Liver (tissue), 9 donors: ENCODE data around the gene GSE1. TPM values are rescaled to one million over a fixed set of nuclear protein-coding genes. Genes with fewer than 3 reads are reported as not detected.

Source experiments
- DNase-seq: peaks from one replicate; pipeline ENCODE4 v3.0.0-alpha.2; 2017; ENCODE audit warnings: low spot score
- H3K27ac ChIP-seq, 2 donors: one replicate each; pipeline ENCODE4 v1.7.0; 2013; ENCODE audit warnings: inconsistent platforms in 2 of 2, low read length in 2 of 2, control low read depth in 1 of 2, low read depth in 1 of 2, mild to moderate bottlenecking in 1 of 2
- H3K27me3 ChIP-seq, 4 donors: one replicate each; pipeline versions ENCODE4 v1.6.1 to v1.7.0; 2013; ENCODE audit warnings: low read length in 3 of 4, inconsistent platforms in 1 of 4, mild to moderate bottlenecking in 1 of 4, moderate library complexity in 1 of 4; ENCODE audit not compliant: control insufficient read depth in 4 of 4, insufficient read depth in 4 of 4
- H3K36me3 ChIP-seq, 4 donors: one replicate each; pipeline versions ENCODE4 v1.6.1 to v1.7.0; 2013; ENCODE audit warnings: low read length in 3 of 4, mild to moderate bottlenecking in 3 of 4, low read depth in 1 of 4, moderate library complexity in 1 of 4; ENCODE audit not compliant: control insufficient read depth in 4 of 4, insufficient read depth in 3 of 4
- H3K4me1 ChIP-seq, 4 donors: one replicate each; pipeline versions ENCODE4 v1.6.1 to v1.7.0; 2013; ENCODE audit warnings: low read length in 3 of 4, mild to moderate bottlenecking in 3 of 4, moderate library complexity in 1 of 4; ENCODE audit not compliant: control insufficient read depth in 4 of 4, insufficient read depth in 4 of 4
- H3K4me3 ChIP-seq, 3 donors: one replicate each; pipeline versions ENCODE4 v1.6.1 to v1.7.0; 2013; ENCODE audit warnings: low read length in 3 of 3, control low read depth in 1 of 3, low read depth in 1 of 3, mild to moderate bottlenecking in 1 of 3
- H3K9ac ChIP-seq, 2 donors: one replicate each; pipeline ENCODE4 v1.7.0; 2013; ENCODE audit warnings: low read length in 2 of 2, mild to moderate bottlenecking in 2 of 2, moderate library complexity in 2 of 2, control low read depth in 1 of 2, low read depth in 1 of 2
- H3K9me3 ChIP-seq, 4 donors: one replicate each; pipeline versions ENCODE4 v1.6.1 to v1.7.0; 2013; ENCODE audit warnings: low read length in 3 of 4; ENCODE audit not compliant: control insufficient read depth in 4 of 4
- FOXA1 ChIP-seq: IDR thresholded peaks from 2 replicates; pipeline ENCODE4 v1.6.1; 2016; ENCODE audit warnings: antibody characterized with exemption
- FOXA2 ChIP-seq: IDR thresholded peaks from 2 replicates; pipeline ENCODE4 v1.6.1; 2016; ENCODE audit warnings: antibody characterized with exemption
- GABPA ChIP-seq, 2 donors: IDR thresholded peaks in 1 of 2; conservative IDR thresholded peaks in 1 of 2; 2 replicates each; pipeline ENCODE4 v1.6.1; 2016; ENCODE audit warnings: antibody characterized with exemption in 2 of 2, mild to moderate bottlenecking in 1 of 2, moderate library complexity in 1 of 2
- HNF4A ChIP-seq, 2 donors: conservative IDR thresholded peaks; 2 replicates each; pipeline ENCODE4 v1.6.1; 2016; ENCODE audit warnings: antibody characterized with exemption in 2 of 2, mild to moderate bottlenecking in 2 of 2
- HNF4G ChIP-seq: IDR thresholded peaks from 2 replicates; pipeline ENCODE4 v1.6.1; 2016; ENCODE audit warnings: antibody characterized with exemption
- JUND ChIP-seq, 2 donors: IDR thresholded peaks; 2 replicates each; pipeline ENCODE4 v1.6.1; 2016; ENCODE audit warnings: antibody characterized with exemption in 2 of 2
- MAX ChIP-seq: IDR thresholded peaks from 2 replicates; pipeline ENCODE4 v1.6.1; 2016; ENCODE audit warnings: antibody characterized with exemption
- NR2F2 ChIP-seq: IDR thresholded peaks from 2 replicates; pipeline ENCODE4 v1.6.1; 2016; ENCODE audit warnings: antibody characterized with exemption
- RAD21 ChIP-seq, 2 donors: IDR thresholded peaks; 2 replicates each; pipeline ENCODE4 v1.6.1; 2016; ENCODE audit warnings: antibody characterized with exemption in 2 of 2, mild to moderate bottlenecking in 2 of 2
- RXRA ChIP-seq, 2 donors: IDR thresholded peaks; 2 replicates each; pipeline ENCODE4 v1.6.1; 2017 to 2018; ENCODE audit warnings: antibody characterized with exemption in 2 of 2, mild to moderate bottlenecking in 1 of 2
- SP1 ChIP-seq: IDR thresholded peaks from 2 replicates; pipeline ENCODE4 v1.6.1; 2018; ENCODE audit warnings: antibody characterized with exemption, mild to moderate bottlenecking
- TAF1 ChIP-seq: conservative IDR thresholded peaks from 2 replicates; pipeline ENCODE4 v1.6.1; 2016; ENCODE audit warnings: antibody characterized with exemption, mild to moderate bottlenecking
- YY1 ChIP-seq: IDR thresholded peaks from 2 replicates; pipeline ENCODE4 v1.6.1; 2016; ENCODE audit warnings: antibody characterized with exemption, mild to moderate bottlenecking
- ZBTB33 ChIP-seq: IDR thresholded peaks from 2 replicates; pipeline ENCODE4 v1.6.1; 2016; ENCODE audit warnings: antibody characterized with exemption
- WGBS: extraction: QIAGEN DNeasy Blood & Tissue Kit; methylation state at CpG from one replicate; pipeline ENCODE4 v1.1.7; 2013; 5-methylcytosine and 5-hydroxymethylcytosine counted together
- polyA plus RNA-seq, 2 donors: library from polyadenylated mRNA; stranded (reverse) in 1 of 2; unstranded in 1 of 2; fragments of 200-250 nt in 1 of 2; fragments of >200 nt in 1 of 2; fragmentation: Nextera tagmentation in 1 of 2; extraction: Ambion mirVana in 1 of 2; gene quantifications; one replicate each; pipeline versions ENCODE4 v1.2.1 to v1.2.3, GENCODE V29; 2013 to 2015
- total RNA-seq, 2 donors: library from RNA; depleted of rRNA; stranded (reverse); fragments of >200 nt; gene quantifications; one replicate each; pipeline ENCODE4 v1.2.3, GENCODE V29; 2014
- TF ChIP-seq, protein P1 (sequence below): fragments of 150-350 bp; IDR thresholded peaks from 2 replicates; pipeline ENCODE4 v1.5.1; 2017; ENCODE audit warnings: improper control_type of control experiment, low read depth, low read length; ENCODE audit not compliant: missing input control
- donor health status: healthy.
- donor health status: healthy.
- donor health status: healthy.
- donor health status: healthy.
- donor health status: healthy.

Gene GSE1
- total and polyA plus RNA-seq, 4 donors, result 9.9 to 37.7 (median 25.2) TPM

- Histone ChIP-seq H3K4me1 (peaks cover 12 to 28% (median 20%) of the 10 kb centered on the region in 4 donors), H3K9me3 (no peaks in the 10 kb centered on the region), H3K4me3 (no peak overlapping the region), H3K27ac (no peak overlapping the region), H3K9ac (no peak overlapping the region), H3K36me3 (no peaks in the 10 kb centered on the region), H3K27me3 (no peaks in the 10 kb centered on the region)
- WGBS, result 94% methylated on average over 7 of the region's 7 CpGs
- no peak for DNase-seq
- TF ChIP-seq FOXA2, result no peak
- no peak for TF ChIP-seq FOXA1
- TF ChIP-seq HNF4A (conservative IDR thresholded peaks at IDR 0.05), result no peak
- no peak for TF ChIP-seq RAD21 (IDR thresholded peaks at IDR 0.05)
- TF ChIP-seq HNF4G, result no peak
- no peak for TF ChIP-seq JUND (IDR thresholded peaks at IDR 0.05)
Measured at GRCh38 chr16:85580684-85581083, 32.4 kb upstream of the GSE1 start.

DNA sequence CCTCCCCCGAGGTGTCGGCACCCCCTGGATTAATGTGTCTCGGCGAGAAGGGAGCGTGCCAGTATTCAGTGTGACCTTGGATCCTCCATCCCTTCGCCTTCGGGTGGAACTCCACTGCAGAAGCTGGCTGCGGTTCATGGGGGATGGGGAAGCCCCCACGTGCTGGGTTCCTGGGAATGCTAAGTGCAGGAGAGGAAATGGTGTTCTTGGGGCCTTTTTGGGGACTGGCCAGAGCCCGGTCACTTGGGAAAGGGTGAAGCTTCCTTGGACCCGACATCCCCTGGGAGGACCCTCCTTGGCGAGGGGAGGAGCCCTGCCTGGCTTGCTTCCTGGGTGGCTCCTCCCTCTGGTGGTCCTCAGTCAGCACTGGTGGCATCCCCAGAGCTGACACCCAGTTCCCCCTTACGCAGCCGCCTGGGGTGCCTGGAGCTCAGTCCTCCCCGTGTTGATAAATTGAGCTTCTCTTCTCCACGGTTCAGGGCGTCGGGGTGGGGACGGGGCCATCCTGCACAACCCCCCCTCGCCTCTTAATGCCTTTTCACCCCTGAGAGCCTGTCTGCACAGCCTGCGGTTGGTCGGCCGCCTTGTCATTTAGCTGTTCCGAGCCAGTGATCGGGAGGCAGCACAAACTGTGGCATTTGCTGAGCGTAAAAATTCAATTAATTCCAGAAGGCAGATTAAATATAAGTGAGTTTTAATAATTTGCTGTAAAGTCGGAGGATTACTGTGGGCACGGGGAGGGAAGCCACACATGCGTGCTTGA, 30.7 kb upstream of the GSE1 start:
- WGBS, result 82% methylated on average over 29 of the region's 29 CpGs
- TF ChIP-seq TAF1 (no peak), ZBTB33 (no peak)
- Histone ChIP-seq H3K27ac (no peak overlapping the region), H3K9ac (no peak overlapping the region), H3K27me3 (no peaks in the 10 kb centered on the region), H3K36me3 (no peaks in the 10 kb centered on the region), H3K4me1 (peaks cover under 1 to 14% (median 9%) of the 10 kb centered on the region in 4 donors), H3K4me3 (no peak overlapping the region), H3K9me3 (no peaks in the 10 kb centered on the region)
- no peak for DNase-seq

DNA sequence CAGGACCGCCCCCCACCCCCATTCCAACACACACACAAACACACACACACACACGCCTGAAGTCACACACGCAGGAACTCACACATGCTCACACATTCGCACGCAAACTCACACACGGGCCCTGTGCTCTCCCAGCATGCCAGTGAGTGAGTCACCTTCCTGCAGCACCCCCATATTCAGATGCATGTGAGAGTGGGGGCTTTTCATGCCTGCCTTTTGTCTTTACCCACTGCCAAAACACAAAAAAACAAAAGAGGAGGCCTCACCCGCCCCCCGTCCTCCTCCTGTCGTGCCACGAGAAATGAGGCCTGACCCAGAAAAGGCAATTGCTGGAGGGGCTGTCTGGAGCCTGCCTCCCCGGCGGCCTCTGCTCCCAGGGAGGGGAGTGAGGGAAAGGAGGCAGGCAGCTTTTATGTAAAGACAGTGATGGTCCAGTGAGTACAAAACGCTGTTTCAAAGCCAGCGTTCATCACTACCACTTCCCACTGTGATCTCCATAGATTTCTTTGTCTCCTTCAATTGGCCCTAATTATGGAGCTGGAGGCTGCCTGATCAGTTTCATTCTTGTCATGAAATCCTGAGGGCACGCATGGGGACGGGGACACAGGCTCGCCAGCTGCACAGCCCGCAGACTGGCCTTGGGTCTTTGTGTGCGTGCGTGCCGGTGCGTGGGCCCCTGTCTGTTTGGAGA, 29.5 kb upstream of the GSE1 start:
- no peak for TF ChIP-seq RXRA (IDR thresholded peaks at IDR 0.05)
- TF ChIP-seq FOXA1, result no peak
- no peak for TF ChIP-seq YY1
- no peak for TF ChIP-seq SP1
- TF ChIP-seq, protein P1, sequence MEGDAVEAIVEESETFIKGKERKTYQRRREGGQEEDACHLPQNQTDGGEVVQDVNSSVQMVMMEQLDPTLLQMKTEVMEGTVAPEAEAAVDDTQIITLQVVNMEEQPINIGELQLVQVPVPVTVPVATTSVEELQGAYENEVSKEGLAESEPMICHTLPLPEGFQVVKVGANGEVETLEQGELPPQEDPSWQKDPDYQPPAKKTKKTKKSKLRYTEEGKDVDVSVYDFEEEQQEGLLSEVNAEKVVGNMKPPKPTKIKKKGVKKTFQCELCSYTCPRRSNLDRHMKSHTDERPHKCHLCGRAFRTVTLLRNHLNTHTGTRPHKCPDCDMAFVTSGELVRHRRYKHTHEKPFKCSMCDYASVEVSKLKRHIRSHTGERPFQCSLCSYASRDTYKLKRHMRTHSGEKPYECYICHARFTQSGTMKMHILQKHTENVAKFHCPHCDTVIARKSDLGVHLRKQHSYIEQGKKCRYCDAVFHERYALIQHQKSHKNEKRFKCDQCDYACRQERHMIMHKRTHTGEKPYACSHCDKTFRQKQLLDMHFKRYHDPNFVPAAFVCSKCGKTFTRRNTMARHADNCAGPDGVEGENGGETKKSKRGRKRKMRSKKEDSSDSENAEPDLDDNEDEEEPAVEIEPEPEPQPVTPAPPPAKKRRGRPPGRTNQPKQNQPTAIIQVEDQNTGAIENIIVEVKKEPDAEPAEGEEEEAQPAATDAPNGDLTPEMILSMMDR, result no peak
- TF ChIP-seq GABPA (IDR thresholded peaks at IDR 0.05 in 1 of 2, conservative IDR thresholded peaks at IDR 0.05 in 1 of 2), result no peak
- TF ChIP-seq RAD21 (IDR thresholded peaks at IDR 0.05), result no peak
- no peak for TF ChIP-seq HNF4A (conservative IDR thresholded peaks at IDR 0.05)
- TF ChIP-seq TAF1, result no peak
- TF ChIP-seq HNF4G, result no peak
- no peak for TF ChIP-seq FOXA2
- no peak for TF ChIP-seq NR2F2
- TF ChIP-seq JUND (IDR thresholded peaks at IDR 0.05), result no peak
- no peak for TF ChIP-seq MAX
- no peak overlapping the region for H3K9ac ChIP-seq
- H3K4me3 ChIP-seq, result no peak overlapping the region
- 90% methylated on average over 22 of the region's 22 CpGs for WGBS
- H3K27me3 ChIP-seq, result no peaks in the 10 kb centered on the region
- no peak for DNase-seq
- no peaks in the 10 kb centered on the region for H3K9me3 ChIP-seq
- H3K4me1 ChIP-seq, result peaks cover 0 to 12% (median 6%) of the 10 kb centered on the region in 4 donors
- no peak overlapping the region for H3K27ac ChIP-seq
- H3K36me3 ChIP-seq, result no peaks in the 10 kb centered on the region
